VCaP (cell line): ENCODE results near the gene ANKRD44.
"Not testable (repeated sequence)": the region's sequence is repeated elsewhere in the genome, so short reads cannot be mapped to it uniquely, and the experiment has no call there.

Experiments used
- H3K27ac ChIP-seq: fragments of 450-650 bp; 2 replicates; pipeline ENCODE4 v1.5.1; 2017
- TF ChIP-seq, protein P1 (sequence below): fragments of 450-650 bp; conservative IDR thresholded peaks from 2 replicates; pipeline ENCODE4 v1.5.1; 2017; ENCODE audit warnings: mild to moderate bottlenecking, moderate library complexity

The ANKRD44 gene

GRCh38 chr2:197349699-197350098 is 39.1 kb upstream of the ANKRD44 start:
- H3K27ac ChIP-seq, result no peak overlapping the region
- TF ChIP-seq, protein P1, sequence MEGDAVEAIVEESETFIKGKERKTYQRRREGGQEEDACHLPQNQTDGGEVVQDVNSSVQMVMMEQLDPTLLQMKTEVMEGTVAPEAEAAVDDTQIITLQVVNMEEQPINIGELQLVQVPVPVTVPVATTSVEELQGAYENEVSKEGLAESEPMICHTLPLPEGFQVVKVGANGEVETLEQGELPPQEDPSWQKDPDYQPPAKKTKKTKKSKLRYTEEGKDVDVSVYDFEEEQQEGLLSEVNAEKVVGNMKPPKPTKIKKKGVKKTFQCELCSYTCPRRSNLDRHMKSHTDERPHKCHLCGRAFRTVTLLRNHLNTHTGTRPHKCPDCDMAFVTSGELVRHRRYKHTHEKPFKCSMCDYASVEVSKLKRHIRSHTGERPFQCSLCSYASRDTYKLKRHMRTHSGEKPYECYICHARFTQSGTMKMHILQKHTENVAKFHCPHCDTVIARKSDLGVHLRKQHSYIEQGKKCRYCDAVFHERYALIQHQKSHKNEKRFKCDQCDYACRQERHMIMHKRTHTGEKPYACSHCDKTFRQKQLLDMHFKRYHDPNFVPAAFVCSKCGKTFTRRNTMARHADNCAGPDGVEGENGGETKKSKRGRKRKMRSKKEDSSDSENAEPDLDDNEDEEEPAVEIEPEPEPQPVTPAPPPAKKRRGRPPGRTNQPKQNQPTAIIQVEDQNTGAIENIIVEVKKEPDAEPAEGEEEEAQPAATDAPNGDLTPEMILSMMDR, result no peak

- H3K27ac ChIP-seq, result no peak overlapping the region
- TF ChIP-seq, protein P1, result no peak
Observed at GRCh38 chr2:197348721-197349360, 38.3 kb upstream of the ANKRD44 start.

- TF ChIP-seq, protein P1, result no peak
Observed at GRCh38 chr2:197345846-197346370, 35.3 kb upstream of the ANKRD44 start.

DNA sequence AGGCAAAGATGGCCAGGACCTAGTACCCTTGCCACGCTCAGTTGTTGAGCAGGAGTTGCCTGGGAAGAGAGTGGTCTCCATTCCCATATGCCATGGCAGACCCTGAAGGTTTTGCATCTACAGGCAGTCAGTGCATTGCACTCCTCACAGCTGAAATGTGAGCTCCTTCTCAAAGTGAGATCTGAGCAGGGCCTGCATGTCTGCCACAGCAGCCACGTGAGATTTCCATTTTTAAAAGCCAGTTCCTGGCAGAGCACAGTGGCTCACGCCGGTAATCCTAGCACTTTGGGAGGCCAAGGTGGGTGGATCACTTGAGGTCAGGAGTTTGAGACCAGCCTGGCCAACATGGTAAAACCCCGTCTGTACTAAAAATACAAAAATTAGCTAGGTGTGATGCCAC is 33.4 kb upstream of the ANKRD44 start:
- H3K27ac ChIP-seq, result not testable (repeated sequence)

More at GRCh38 chr2:197345846-197346370, 35.3 kb upstream of the ANKRD44 start:
- no peak overlapping the region for H3K27ac ChIP-seq

DNA sequence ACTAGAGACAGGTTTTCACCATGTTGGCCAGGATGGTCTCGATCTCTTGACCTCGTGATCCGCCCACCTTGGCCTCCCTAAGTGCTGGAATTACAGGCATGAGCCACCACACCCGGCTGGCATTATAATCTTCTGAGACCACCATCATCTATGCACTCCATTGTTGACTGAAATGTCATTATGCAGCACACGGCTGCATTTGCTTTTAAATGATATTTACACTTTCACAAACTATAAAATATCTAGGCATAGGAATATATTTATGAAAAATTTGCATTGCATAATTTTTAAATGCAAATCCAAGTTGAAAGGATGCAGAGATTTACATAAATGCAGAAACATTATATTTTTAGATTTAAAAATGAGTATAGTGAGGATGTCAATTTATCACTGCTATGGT is 30.0 kb upstream of the ANKRD44 start:
- no peak overlapping the region for H3K27ac ChIP-seq
- TF ChIP-seq, protein P1, result no peak

DNA sequence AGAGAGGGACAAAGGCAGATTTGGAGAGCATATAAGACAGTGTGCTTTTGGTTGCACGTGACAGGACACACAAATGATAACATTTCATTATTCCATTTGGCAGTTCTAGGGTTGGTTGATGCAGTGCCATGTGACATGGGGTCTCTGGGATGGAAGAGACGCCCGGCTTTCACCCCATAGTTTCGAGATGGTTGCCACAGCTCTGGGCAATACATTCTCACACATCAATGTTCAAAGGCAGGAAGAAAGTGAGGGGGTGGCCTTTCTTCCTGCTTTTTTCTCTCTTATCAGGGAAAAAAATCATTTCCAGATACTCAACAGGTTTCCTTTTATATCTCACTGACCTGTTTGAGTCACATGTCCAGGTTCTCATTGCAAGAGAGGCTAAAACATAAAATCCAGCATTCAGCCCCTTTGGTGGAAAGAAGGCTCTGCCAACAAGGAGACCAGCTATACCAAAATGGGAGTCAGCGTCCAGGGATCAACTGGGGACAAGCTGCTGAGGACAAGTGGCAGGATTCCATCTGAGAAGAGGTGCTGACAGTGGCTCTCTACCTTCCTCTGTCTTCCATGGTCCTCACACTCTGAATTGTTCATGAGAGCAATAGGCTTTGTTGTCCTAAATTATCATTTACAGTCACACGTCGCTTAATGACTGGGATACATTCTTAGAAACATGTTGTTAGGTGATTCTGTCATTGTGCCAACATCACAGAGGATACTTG is 29.1 kb upstream of the ANKRD44 start:
- H3K27ac ChIP-seq, result no peak overlapping the region
- TF ChIP-seq, protein P1, result no peak

- H3K27ac ChIP-seq, result no peak overlapping the region
- TF ChIP-seq, protein P1, result no peak
Observed at GRCh38 chr2:197339016-197339415, 28.4 kb upstream of the ANKRD44 start.

DNA sequence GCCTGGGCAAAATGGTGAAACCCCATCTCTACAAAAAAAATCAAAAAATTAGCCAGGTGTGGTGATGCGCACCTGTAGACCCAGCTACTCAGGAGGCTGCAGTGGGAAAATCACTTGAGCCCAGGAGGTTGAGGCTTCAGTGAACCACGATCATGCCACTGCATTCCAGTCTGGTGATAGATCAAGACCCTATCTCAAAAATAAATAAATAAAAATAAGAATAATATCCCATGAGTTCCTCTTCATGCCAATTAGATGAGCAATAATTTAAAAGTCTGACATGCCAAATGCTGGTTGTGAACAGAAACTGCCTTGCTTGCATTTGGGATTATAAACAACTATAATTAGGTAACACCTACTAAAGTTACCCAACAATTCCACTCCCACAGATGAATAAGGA is 22.1 kb upstream of the ANKRD44 start:
- H3K27ac ChIP-seq, result no peak overlapping the region
- TF ChIP-seq, protein P1, result no peak
